AG04449 (cell line): ENCODE measurements around the gene OAS2.

Source experiments
- CTCF ChIA-PET: fragments of 350-600 bp; formaldehyde crosslinking; extraction: SDS; loops from one replicate; lab custom pipeline; 2021; ENCODE audit warnings: antibody characterized with exemption; lab: Yijun Ruan, JAX
- POLR2A ChIA-PET: fragments of 400-600, 350-600 bp; formaldehyde crosslinking; extraction: SDS; loops from one replicate; lab custom pipeline; 2020; ENCODE audit warnings: antibody characterized with exemption, inconsistent platforms; lab: Yijun Ruan, JAX
- DNase-seq: peaks from one replicate; pipeline ENCODE4 v3.0.0-alpha.2; 2010; ENCODE audit warnings: low read depth, low spot score
- H3K4me3 ChIP-seq: 2 replicates; pipeline ENCODE4 v1.5.1; 2011; ENCODE audit warnings: low read depth, mild to moderate bottlenecking, control low read depth, low read length
- TF ChIP-seq, protein P1 (sequence below): IDR thresholded peaks from one replicate; pipeline ENCODE4 v1.5.1; 2011; ENCODE audit warnings: mild to moderate bottlenecking, moderate library complexity, low read length, control low read depth, inconsistent platforms; ENCODE audit not compliant: insufficient read depth; ENCODE audit errors: missing control alignments

The OAS2 gene

DNA sequence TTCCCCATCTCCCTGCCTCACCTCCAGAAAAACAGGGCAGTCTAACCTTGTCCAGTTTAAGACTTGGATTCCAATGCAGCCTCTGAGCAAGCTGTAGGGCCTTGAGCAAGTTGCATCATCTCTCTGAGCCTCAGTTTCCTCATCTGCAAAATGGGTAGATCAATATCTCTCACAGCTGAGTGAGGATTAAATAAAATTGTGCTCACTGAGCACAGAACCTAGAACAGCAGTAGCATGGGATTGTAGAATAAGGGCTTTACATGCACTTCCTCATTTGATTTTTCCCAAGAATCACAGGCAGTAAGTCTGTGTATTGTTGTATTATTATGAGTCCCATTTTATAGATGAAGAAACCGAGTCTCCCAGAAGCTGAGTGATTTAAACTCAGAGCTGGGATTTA, 80.2 kb downstream of the OAS2 start:
- ChIA-PET POLR2A (no interaction called here), CTCF (interaction anchor here (2.0 kb wide), 1 partner anchor 10 kb away, joined by 8 read pairs; no protein-coding TSS in a partner anchor)
- no peak for DNase-seq
- H3K4me3 ChIP-seq = no peak overlapping the region
- TF ChIP-seq, protein P1, sequence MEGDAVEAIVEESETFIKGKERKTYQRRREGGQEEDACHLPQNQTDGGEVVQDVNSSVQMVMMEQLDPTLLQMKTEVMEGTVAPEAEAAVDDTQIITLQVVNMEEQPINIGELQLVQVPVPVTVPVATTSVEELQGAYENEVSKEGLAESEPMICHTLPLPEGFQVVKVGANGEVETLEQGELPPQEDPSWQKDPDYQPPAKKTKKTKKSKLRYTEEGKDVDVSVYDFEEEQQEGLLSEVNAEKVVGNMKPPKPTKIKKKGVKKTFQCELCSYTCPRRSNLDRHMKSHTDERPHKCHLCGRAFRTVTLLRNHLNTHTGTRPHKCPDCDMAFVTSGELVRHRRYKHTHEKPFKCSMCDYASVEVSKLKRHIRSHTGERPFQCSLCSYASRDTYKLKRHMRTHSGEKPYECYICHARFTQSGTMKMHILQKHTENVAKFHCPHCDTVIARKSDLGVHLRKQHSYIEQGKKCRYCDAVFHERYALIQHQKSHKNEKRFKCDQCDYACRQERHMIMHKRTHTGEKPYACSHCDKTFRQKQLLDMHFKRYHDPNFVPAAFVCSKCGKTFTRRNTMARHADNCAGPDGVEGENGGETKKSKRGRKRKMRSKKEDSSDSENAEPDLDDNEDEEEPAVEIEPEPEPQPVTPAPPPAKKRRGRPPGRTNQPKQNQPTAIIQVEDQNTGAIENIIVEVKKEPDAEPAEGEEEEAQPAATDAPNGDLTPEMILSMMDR = no peak

DNA sequence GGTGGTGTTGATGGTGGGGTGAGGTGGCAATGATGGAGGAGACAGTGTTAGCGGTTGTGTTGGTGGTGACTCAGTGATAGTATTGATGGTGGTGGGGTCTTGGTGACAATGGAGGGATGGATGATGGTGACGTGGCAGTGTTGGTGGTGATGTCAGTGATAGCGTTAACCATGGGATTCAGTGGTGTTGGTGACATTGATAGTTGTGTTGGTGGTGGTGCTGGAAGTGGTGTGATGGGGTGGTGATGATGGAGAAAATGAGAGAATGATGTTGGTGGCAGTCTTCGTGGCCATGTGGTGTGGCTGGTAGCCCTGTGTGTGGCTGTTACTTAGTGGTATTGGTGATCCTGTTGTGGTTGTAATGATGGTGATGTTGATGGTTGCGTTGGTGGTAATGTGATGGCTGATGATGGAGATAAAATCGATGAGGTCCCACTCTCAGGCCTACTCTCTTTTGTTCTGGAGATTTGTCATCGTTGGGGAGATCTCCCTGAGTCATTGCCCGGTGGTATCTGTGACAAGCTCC, 80.8 kb downstream of the OAS2 start:
- no peak overlapping the region for H3K4me3 ChIP-seq
- no peak for DNase-seq
- ChIA-PET CTCF (interaction anchor here (2.0 kb wide), 1 partner anchor 11 kb away, joined by 8 read pairs; no protein-coding TSS in a partner anchor), POLR2A (no interaction called here)
- TF ChIP-seq, protein P1 = no peak

DNA sequence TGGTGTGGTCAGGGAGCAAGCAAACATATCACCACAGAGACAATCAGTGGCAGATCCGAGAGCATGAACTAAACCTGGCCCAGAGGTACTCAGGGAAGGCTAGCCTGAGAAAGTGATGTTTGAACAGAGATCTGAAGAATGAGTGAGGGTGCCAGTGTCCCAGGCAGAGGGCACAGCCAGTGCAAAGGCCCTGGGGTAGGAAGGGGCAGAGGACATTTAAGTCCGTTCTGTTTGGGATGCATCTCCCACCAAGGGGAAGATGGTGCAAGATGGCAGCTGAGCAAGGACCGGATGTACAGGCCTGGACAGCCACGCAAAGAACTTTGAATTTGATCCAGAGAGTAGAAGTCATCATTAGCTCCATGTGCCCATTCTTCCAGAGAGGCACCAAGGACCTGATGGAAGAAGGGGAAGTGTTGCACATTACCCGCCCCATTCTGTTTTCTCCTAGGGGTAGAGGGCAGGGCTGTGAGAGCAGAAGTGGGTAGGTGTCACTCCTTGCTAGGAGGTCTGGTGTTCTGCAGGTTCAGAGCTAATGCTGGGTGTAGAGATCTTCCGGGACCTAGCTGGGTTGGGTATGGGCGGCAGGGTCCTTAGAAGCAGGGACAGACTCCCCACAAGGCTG, 82.1 kb downstream of the OAS2 start:
- POLR2A ChIA-PET = no interaction called here
- TF ChIP-seq, protein P1 = no peak
- CTCF ChIA-PET = no interaction called here
- H3K4me3 ChIP-seq = no peak overlapping the region
- DNase-seq = no peak

DNA sequence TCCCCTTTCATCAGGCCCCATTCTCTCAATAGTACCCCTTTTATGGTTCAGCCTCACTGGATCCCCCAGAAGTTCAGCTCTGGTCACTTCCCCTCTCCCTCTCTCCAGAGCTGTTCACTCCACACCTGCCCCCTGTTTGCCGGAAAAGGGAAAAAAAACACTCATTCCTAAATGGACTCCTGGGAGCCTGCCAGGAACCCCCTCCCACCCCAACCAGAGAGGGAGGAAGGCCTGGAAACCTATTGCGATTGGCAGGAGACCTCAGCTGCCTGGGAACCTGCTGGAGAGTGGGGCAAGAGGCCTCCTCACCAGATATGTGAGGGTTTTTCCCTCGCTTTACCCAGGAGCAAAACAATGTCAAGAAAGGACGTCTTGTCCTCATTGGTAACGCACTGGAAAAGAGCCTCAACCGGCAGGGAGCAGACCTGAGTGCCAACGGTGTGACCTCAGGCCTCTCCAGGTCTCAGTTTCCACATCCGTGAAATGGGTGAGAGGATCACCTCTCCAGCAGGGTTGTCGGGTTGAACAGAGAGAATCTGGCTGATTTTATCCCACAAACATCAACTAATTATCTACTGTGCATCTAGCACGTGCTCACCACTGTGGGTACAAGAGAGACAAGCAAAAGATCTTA, 82.9 kb downstream of the OAS2 start:
- ChIA-PET CTCF (interaction anchor here (1.0 kb wide), 1 partner anchor 12 kb away, joined by 7 read pairs; no protein-coding TSS in a partner anchor), POLR2A (no interaction called here)
- TF ChIP-seq, protein P1 = no peak
- DNase-seq = no peak
- no peak overlapping the region for H3K4me3 ChIP-seq
